ENCODE results near the gene P2RY2. TPM values are rescaled to one million over a fixed set of nuclear protein-coding genes. Genes with fewer than 3 reads are reported as not detected.

Gene P2RY2
- polyA plus RNA-seq (2011; rRNA removed), result 3.7 and 5.2 TPM in 2 replicates
- polyA plus RNA-seq (2012; cell fraction: cytosol; rRNA removed), result 7.6 and 11.4 TPM in 2 replicates
- polyA plus RNA-seq (2012; cell fraction: nucleus; rRNA removed), result 10.3 and 15.5 TPM in 2 replicates
- 6.1 to 6.4 TPM (median 6.4 TPM) in 3 replicates for polyA plus RNA-seq (2017; fragmentation: RNase III; extraction: RNeasy Plus Mini Kit Qiagen cat#74134 plus additional on column Dnase treatment)
- polyA minus RNA-seq (2011; rRNA and poly(A)+ RNA removed), result 6.8 and 8.8 TPM in 2 replicates

- peaks cover 16% of the 10 kb centered on the region for H3K4me1 ChIP-seq
- CTCF ChIA-PET, result interaction anchor here (0.6 to 4.0 kb wide), 26 partner anchors 9 to 488 kb away, joined by 3 to 39 read pairs (median 4); no protein-coding TSS in a partner anchor
- peak within 1 kb of the TSS; percentile 43 for H3K4me3 ChIP-seq
- H3K27ac ChIP-seq, result peak within 1 kb of the TSS; percentile 68 to 91
- H3K9me3 ChIP-seq, result no peaks in the 10 kb centered on the region
- 0% methylated on average over 23 of the region's 81 CpGs for WGBS (ENCODE audit: missing lambda C conversion rate)
- POLR2A ChIA-PET, result no interaction called here
- DNase-seq (ENCODE audit: low read depth in 1 of 2, low spot score in 1 of 2), result peak; percentile 72 to 82
- peak within 1 kb of the TSS; percentile 96 for H3K4me2 ChIP-seq
- no peak for FAIRE-seq
- TF ChIP-seq RFX5 (IDR thresholded peaks at IDR 0.05), result no peak
- no peak for TF ChIP-seq ZFP36 (IDR thresholded peaks at IDR 0.05; ENCODE audit: borderline replicate concordance, partially characterized antibody)
- TF ChIP-seq, protein P1, sequence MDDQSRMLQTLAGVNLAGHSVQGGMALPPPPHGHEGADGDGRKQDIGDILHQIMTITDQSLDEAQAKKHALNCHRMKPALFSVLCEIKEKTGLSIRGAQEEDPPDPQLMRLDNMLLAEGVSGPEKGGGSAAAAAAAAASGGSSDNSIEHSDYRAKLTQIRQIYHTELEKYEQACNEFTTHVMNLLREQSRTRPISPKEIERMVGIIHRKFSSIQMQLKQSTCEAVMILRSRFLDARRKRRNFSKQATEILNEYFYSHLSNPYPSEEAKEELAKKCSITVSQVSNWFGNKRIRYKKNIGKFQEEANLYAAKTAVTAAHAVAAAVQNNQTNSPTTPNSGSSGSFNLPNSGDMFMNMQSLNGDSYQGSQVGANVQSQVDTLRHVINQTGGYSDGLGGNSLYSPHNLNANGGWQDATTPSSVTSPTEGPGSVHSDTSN (IDR thresholded peaks at IDR 0.05), result no peak
- TF ChIP-seq FOSB (CRISPR knock-in tag; IDR thresholded peaks at IDR 0.05), result no peak
- TF ChIP-seq CEBPB (IDR thresholded peaks at IDR 0.05), result no peak
- no peak for TF ChIP-seq CBX8 (IDR thresholded peaks at IDR 0.05)
- TF ChIP-seq ZSCAN20 (CRISPR knock-in tag; IDR thresholded peaks at IDR 0.05), result no peak
- TF ChIP-seq RARB (CRISPR knock-in tag; IDR thresholded peaks at IDR 0.05), result no peak
- TF ChIP-seq E2F6 (IDR thresholded peaks at IDR 0.05; ENCODE audit: borderline replicate concordance, low read depth), result peak; percentile 84
- TF ChIP-seq RCOR1 (IDR thresholded peaks at IDR 0.05; ENCODE audit: low read depth, low read length), result no peak
- TF ChIP-seq HOXB13 (CRISPR knock-in tag; IDR thresholded peaks at IDR 0.05; ENCODE audit: low read depth), result peak; percentile 36; the same call in 1 of the 2 replicates
- no peak for TF ChIP-seq SREBF2 (IDR thresholded peaks at IDR 0.05)
- TF ChIP-seq, protein P2, sequence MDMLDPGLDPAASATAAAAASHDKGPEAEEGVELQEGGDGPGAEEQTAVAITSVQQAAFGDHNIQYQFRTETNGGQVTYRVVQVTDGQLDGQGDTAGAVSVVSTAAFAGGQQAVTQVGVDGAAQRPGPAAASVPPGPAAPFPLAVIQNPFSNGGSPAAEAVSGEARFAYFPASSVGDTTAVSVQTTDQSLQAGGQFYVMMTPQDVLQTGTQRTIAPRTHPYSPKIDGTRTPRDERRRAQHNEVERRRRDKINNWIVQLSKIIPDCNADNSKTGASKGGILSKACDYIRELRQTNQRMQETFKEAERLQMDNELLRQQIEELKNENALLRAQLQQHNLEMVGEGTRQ (IDR thresholded peaks at IDR 0.05), result 0 out of 2 replicates have a peak, but pooled peaks have one; percentile 11
- TF ChIP-seq HES2 (IDR thresholded peaks at IDR 0.05), result no peak
- no peak for TF ChIP-seq MAZ (IDR thresholded peaks at IDR 0.05; ENCODE audit: borderline replicate concordance, low read depth, low read length)
- peak; percentile 79 for TF ChIP-seq POLR2A (IDR thresholded peaks at IDR 0.05; ENCODE audit: low read length)
- no peak for TF ChIP-seq NFE2L2 (conservative IDR thresholded peaks at IDR 0.05; ENCODE audit: low read length)
- TF ChIP-seq RAD21 (conservative IDR thresholded peaks at IDR 0.05 in 1 of 2, IDR thresholded peaks at IDR 0.05 in 1 of 2), result peak in 1 of 2 experiments; percentile 31; a peak in 3 of 5 replicates
- TF ChIP-seq, protein P3, sequence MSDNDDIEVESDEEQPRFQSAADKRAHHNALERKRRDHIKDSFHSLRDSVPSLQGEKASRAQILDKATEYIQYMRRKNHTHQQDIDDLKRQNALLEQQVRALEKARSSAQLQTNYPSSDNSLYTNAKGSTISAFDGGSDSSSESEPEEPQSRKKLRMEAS (IDR thresholded peaks at IDR 0.05), result peak; percentile 88
- peak; percentile 56 for TF ChIP-seq SMC3 (IDR thresholded peaks at IDR 0.05)
- no peak for TF ChIP-seq HOXA7 (CRISPR knock-in tag; IDR thresholded peaks at IDR 0.05)
- TF ChIP-seq POLR2AphosphoS2 (conservative IDR thresholded peaks at IDR 0.05; ENCODE audit: low read length), result no peak
- TF ChIP-seq JUN (IDR thresholded peaks at IDR 0.05), result peak in 1 of 2 experiments; percentile 56; a peak in 2 of 5 replicates
- TF ChIP-seq PHF8 (IDR thresholded peaks at IDR 0.05; ENCODE audit: borderline replicate concordance, low read depth), result no peak
- TF ChIP-seq CHD4 (IDR thresholded peaks at IDR 0.05; ENCODE audit: borderline replicate concordance), result no peak
- no peak for TF ChIP-seq HOXB5 (CRISPR knock-in tag; IDR thresholded peaks at IDR 0.05)
- TF ChIP-seq, protein P4, sequence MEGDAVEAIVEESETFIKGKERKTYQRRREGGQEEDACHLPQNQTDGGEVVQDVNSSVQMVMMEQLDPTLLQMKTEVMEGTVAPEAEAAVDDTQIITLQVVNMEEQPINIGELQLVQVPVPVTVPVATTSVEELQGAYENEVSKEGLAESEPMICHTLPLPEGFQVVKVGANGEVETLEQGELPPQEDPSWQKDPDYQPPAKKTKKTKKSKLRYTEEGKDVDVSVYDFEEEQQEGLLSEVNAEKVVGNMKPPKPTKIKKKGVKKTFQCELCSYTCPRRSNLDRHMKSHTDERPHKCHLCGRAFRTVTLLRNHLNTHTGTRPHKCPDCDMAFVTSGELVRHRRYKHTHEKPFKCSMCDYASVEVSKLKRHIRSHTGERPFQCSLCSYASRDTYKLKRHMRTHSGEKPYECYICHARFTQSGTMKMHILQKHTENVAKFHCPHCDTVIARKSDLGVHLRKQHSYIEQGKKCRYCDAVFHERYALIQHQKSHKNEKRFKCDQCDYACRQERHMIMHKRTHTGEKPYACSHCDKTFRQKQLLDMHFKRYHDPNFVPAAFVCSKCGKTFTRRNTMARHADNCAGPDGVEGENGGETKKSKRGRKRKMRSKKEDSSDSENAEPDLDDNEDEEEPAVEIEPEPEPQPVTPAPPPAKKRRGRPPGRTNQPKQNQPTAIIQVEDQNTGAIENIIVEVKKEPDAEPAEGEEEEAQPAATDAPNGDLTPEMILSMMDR (IDR thresholded peaks at IDR 0.05), result peak; percentile 74
- no peak for TF ChIP-seq ZNF302 (CRISPR knock-in tag; IDR thresholded peaks at IDR 0.05)
- no peak for TF ChIP-seq BCL3 (IDR thresholded peaks at IDR 0.05)
- no peak; the same call in 1 of the 2 replicates for TF ChIP-seq HDAC2 (IDR thresholded peaks at IDR 0.05)
- no peak for TF ChIP-seq TFCP2L1 (CRISPR knock-in tag; IDR thresholded peaks at IDR 0.05)
- TF ChIP-seq NPAS2 (CRISPR knock-in tag; IDR thresholded peaks at IDR 0.05; ENCODE audit: borderline replicate concordance), result no peak
- peak; percentile 90 to 94 for ATAC-seq
These were observed at the start of gene P2RY2 for GRCh38 chr11:73218106-73218829. Gene P2RY2 (plus strand): TSS chr11:73218281. CDS start chr11:73234160, 15,879 bp downstream.

Measured in A549 (cell line).